SK-N-SH (cell line): ENCODE data around the gene TMEM129. TPM values are rescaled to one million over a fixed set of nuclear protein-coding genes. Genes with fewer than 3 reads are reported as not detected.

Experiments used
- CTCF ChIA-PET: fragments of 300-600, 350-600 bp; formaldehyde crosslinking; extraction: SDS; loops from one replicate; lab custom pipeline; 2021; lab: Yijun Ruan, JAX
- POLR2A ChIA-PET: fragments of 350-600 bp; sonication (Branson Sonifier 250); formaldehyde crosslinking; extraction: SDS; loops from one replicate; lab custom pipeline; 2020; ENCODE audit warnings: antibody characterized with exemption, inconsistent platforms; lab: Yijun Ruan, JAX
- DNase-seq: peaks from one replicate; pipeline ENCODE4 v3.0.0; 2012
- H2AFZ ChIP-seq: fragments of 200-600 bp; sonication (generic); 2 replicates; pipeline ENCODE4 v1.8.1; 2016; ENCODE audit warnings: antibody characterized with exemption, mild to moderate bottlenecking, low read depth
- H3F3A ChIP-seq: fragments of 200-600 bp; sonication (generic); replicated peaks from 2 replicates; pipeline ENCODE3; 2016; ENCODE audit warnings: antibody characterized with exemption, mild to moderate bottlenecking; ENCODE audit not compliant: insufficient read depth
- H3K27ac ChIP-seq, 2 experiments: fragments of 200-500 bp in 1 of 2; fragments of 200-600 bp in 1 of 2; sonication (Bioruptor generic) in 1 of 2; sonication (generic), shearing (Covaris generic) in 1 of 2; 2 replicates each; pipeline versions ENCODE4 v1.5.1 to v1.6.1; 2014 to 2016; ENCODE audit warnings: low read depth in 2 of 2, inconsistent platforms in 1 of 2, low read length in 1 of 2, mild to moderate bottlenecking in 1 of 2, mixed read lengths in 1 of 2
- H3K27me3 ChIP-seq: fragments of 200-600 bp; sonication (generic), shearing (Covaris generic); 2 replicates; pipeline ENCODE4 v1.6.1; 2016; ENCODE audit warnings: mixed run types; ENCODE audit not compliant: insufficient read depth
- H3K36me3 ChIP-seq, 2 experiments: fragments of 200-500 bp in 1 of 2; fragments of 200-600 bp in 1 of 2; sonication (Bioruptor generic) in 1 of 2; sonication (generic) in 1 of 2; replicated peaks in 1 of 2; 2 replicates each; pipeline versions ENCODE3 to v1.5.1; 2014 to 2016; ENCODE audit warnings: low read length in 1 of 2, mild to moderate bottlenecking in 1 of 2; ENCODE audit not compliant: insufficient read depth in 2 of 2, control insufficient read depth in 1 of 2
- H3K4me1 ChIP-seq, 2 experiments: fragments of 200-500 bp in 1 of 2; fragments of 200-600 bp in 1 of 2; sonication (Bioruptor generic) in 1 of 2; sonication (generic), shearing (Covaris generic) in 1 of 2; 2 replicates each; pipeline versions ENCODE4 v1.5.1 to v1.6.1; 2014 to 2016; ENCODE audit warnings: low read depth in 1 of 2, low read length in 1 of 2, mixed run types in 1 of 2; ENCODE audit not compliant: insufficient read depth in 2 of 2, control insufficient read depth in 1 of 2
- H3K4me2 ChIP-seq: fragments of 200-600 bp; sonication (generic), shearing (Covaris generic); 2 replicates; pipeline ENCODE4 v1.6.1; 2017; ENCODE audit warnings: mixed run types
- H3K4me3 ChIP-seq, 2 experiments: fragments of 200-500 bp in 1 of 2; fragments of 200-600 bp in 1 of 2; sonication (Bioruptor generic) in 1 of 2; sonication (generic), shearing (Covaris generic) in 1 of 2; 2 replicates each; pipeline versions ENCODE4 v1.5.1 to v1.8.1; 2014 to 2016; ENCODE audit warnings: low read depth in 2 of 2, inconsistent platforms in 1 of 2, low read length in 1 of 2, mild to moderate bottlenecking in 1 of 2, mixed read lengths in 1 of 2, moderate library complexity in 1 of 2
- H3K79me2 ChIP-seq: fragments of 200-600 bp; sonication (generic); 2 replicates; pipeline ENCODE4 v1.8.1; 2017; ENCODE audit warnings: mild to moderate bottlenecking; ENCODE audit not compliant: insufficient read depth
- H3K9ac ChIP-seq: fragments of 200-600 bp; sonication (generic); 2 replicates; pipeline ENCODE4 v1.6.1; 2017; ENCODE audit warnings: mixed run types
- H3K9me2 ChIP-seq: fragments of 200-600 bp; sonication (generic); 2 replicates; pipeline ENCODE4 v1.6.1; 2017; ENCODE audit warnings: mixed run types
- H3K9me3 ChIP-seq: fragments of 200-600 bp; sonication (generic); 2 replicates; pipeline ENCODE4 v1.6.1; 2017; ENCODE audit warnings: mixed run types, mild to moderate bottlenecking, moderate library complexity
- H4K20me1 ChIP-seq: fragments of 200-600 bp; sonication (generic); 2 replicates; pipeline ENCODE4 v1.6.1; 2017; ENCODE audit warnings: mild to moderate bottlenecking, mixed run types; ENCODE audit not compliant: insufficient read depth
- ELF1 ChIP-seq: IDR thresholded peaks from 2 replicates; pipeline ENCODE4 v1.4.0; 2012
- EP300 ChIP-seq, 2 experiments: IDR thresholded peaks; 2 replicates each; pipeline versions ENCODE4 v1.4.0 to v1.6.1; 2012; ENCODE audit warnings: borderline replicate concordance in 1 of 2, low read depth in 1 of 2, low read length in 1 of 2
- EZH2phosphoT487 ChIP-seq: fragments of 200-600 bp; sonication (generic); IDR thresholded peaks from 2 replicates; pipeline ENCODE4 v1.6.1; 2017; ENCODE audit warnings: low read depth, mixed run types, mild to moderate bottlenecking, antibody characterized with exemption, moderate library complexity, borderline replicate concordance
- FOXJ3 ChIP-seq: sonication (generic); formaldehyde crosslinking; IDR thresholded peaks from 2 replicates; pipeline ENCODE4 v1.5.1; 2020; ENCODE audit warnings: mild to moderate bottlenecking, missing genetic modification reagents
- GABPA ChIP-seq: IDR thresholded peaks from 2 replicates; pipeline ENCODE4 v1.4.0; 2012; ENCODE audit warnings: low read depth, mild to moderate bottlenecking
- GATA2 ChIP-seq: sonication (generic); formaldehyde crosslinking; IDR thresholded peaks from 2 replicates; pipeline ENCODE4 v1.5.0; 2020; ENCODE audit warnings: mild to moderate bottlenecking, missing genetic modification reagents
- JUND ChIP-seq: IDR thresholded peaks from 2 replicates; pipeline ENCODE4 v1.4.0; 2012
- MEF2A ChIP-seq: IDR thresholded peaks from 2 replicates; pipeline ENCODE4 v1.4.0; 2012; ENCODE audit warnings: low read depth, borderline replicate concordance
- RAD21 ChIP-seq: IDR thresholded peaks from 2 replicates; pipeline ENCODE4 v1.6.1; 2012; ENCODE audit warnings: mild to moderate bottlenecking, low read length
- RXRA ChIP-seq: IDR thresholded peaks from 2 replicates; pipeline ENCODE4 v1.4.0; 2012; ENCODE audit warnings: low read depth, mild to moderate bottlenecking, borderline replicate concordance
- TCF12 ChIP-seq: IDR thresholded peaks from 2 replicates; pipeline ENCODE4 v1.4.0; 2012
- TEAD4 ChIP-seq: IDR thresholded peaks from 2 replicates; pipeline ENCODE4 v1.4.0; 2012; ENCODE audit warnings: mild to moderate bottlenecking, borderline replicate concordance; ENCODE audit not compliant: insufficient read depth
- WGBS: methylation state at CpG from one replicate; pipeline ENCODE4 v1.1.6; 2017; ENCODE audit warnings: low lambda C conversion rate; 5-methylcytosine and 5-hydroxymethylcytosine counted together
- polyA plus RNA-seq, 3 experiments: library from polyadenylated mRNA; depleted of rRNA; stranded (reverse); fragments of >200 nt; gene quantifications; 2 replicates each; pipeline ENCODE4 v1.2.3, GENCODE V29; 2012
- TF ChIP-seq, protein P1 (sequence below): IDR thresholded peaks from 2 replicates; pipeline ENCODE4; 2012
- TF ChIP-seq, protein P2 (sequence below): IDR thresholded peaks from 2 replicates; pipeline ENCODE4 v1.4.0; 2012; ENCODE audit warnings: low read depth, borderline replicate concordance
- TF ChIP-seq, protein P3 (sequence below): IDR thresholded peaks from 2 replicates; pipeline ENCODE4 v1.6.1; 2012; ENCODE audit warnings: mild to moderate bottlenecking, low read depth, low read length, moderate library complexity
- TF ChIP-seq, protein P4 (sequence below): IDR thresholded peaks from 2 replicates; pipeline ENCODE4 v1.4.0; 2012; ENCODE audit warnings: low read depth
- TF ChIP-seq, protein P5 (sequence below): fragments of 150-350 bp; IDR thresholded peaks from 2 replicates; pipeline ENCODE4 v1.6.1; 2016; ENCODE audit warnings: mild to moderate bottlenecking, low read depth, low read length
- TF ChIP-seq, protein P6 (sequence below): fragments of 200-600 bp; sonication (generic); IDR thresholded peaks from 2 replicates; pipeline ENCODE4 v1.6.1; 2017; ENCODE audit warnings: antibody characterized with exemption, mild to moderate bottlenecking, moderate library complexity

Gene TMEM129
- polyA plus RNA-seq, 1 of the 3 experiments (the other 2 are of a cell fraction), result 36.5 TPM

DNA sequence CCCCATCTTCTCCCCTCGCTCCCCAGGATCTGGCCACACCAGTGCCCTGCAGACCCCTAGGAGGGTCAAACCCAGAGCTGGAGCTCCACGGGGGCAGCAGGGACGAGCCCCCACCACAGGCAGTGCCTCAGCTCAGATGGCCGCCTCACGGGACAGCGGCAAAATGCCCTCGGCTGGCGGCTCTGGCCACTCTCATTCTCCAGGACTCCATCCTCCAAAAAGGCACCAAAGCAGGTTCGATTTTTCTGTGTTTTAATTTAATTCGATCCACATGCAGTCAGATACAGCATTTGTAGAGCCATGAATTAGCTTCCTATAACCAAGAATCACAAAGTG is 45.4 kb downstream of the TMEM129 start:
- H3F3A ChIP-seq, result no peaks in the 10 kb centered on the region
- no peak overlapping the region for H3K9ac ChIP-seq
- ChIA-PET POLR2A (no interaction called here), CTCF (interaction anchor here (1.2 kb wide), 1 partner anchor 54 kb away, joined by 3 read pairs; no protein-coding TSS in a partner anchor)
- H2AFZ ChIP-seq, result no peak overlapping the region
- no peaks in the 10 kb centered on the region for H3K79me2 ChIP-seq
- no peaks in the 10 kb centered on the region for H3K27me3 ChIP-seq
- H3K9me2 ChIP-seq, result no peaks in the 10 kb centered on the region
- WGBS, result 76% methylated on average over 10 of the region's 10 CpGs
- no peaks in the 10 kb centered on the region for H4K20me1 ChIP-seq
- peaks cover 0 to 2% of the 10 kb centered on the region in 2 experiments; a peak in 1 of 4 replicates for H3K4me1 ChIP-seq
- H3K4me3 ChIP-seq, result no peak overlapping the region
- H3K9me3 ChIP-seq, result no peaks in the 10 kb centered on the region
- TF ChIP-seq, protein P1, sequence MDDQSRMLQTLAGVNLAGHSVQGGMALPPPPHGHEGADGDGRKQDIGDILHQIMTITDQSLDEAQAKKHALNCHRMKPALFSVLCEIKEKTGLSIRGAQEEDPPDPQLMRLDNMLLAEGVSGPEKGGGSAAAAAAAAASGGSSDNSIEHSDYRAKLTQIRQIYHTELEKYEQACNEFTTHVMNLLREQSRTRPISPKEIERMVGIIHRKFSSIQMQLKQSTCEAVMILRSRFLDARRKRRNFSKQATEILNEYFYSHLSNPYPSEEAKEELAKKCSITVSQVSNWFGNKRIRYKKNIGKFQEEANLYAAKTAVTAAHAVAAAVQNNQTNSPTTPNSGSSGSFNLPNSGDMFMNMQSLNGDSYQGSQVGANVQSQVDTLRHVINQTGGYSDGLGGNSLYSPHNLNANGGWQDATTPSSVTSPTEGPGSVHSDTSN, result no peak
- TF ChIP-seq, protein P2, sequence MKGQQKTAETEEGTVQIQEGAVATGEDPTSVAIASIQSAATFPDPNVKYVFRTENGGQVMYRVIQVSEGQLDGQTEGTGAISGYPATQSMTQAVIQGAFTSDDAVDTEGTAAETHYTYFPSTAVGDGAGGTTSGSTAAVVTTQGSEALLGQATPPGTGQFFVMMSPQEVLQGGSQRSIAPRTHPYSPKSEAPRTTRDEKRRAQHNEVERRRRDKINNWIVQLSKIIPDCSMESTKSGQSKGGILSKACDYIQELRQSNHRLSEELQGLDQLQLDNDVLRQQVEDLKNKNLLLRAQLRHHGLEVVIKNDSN, result no peak
- TF ChIP-seq GABPA, result no peak
- TF ChIP-seq, protein P3, sequence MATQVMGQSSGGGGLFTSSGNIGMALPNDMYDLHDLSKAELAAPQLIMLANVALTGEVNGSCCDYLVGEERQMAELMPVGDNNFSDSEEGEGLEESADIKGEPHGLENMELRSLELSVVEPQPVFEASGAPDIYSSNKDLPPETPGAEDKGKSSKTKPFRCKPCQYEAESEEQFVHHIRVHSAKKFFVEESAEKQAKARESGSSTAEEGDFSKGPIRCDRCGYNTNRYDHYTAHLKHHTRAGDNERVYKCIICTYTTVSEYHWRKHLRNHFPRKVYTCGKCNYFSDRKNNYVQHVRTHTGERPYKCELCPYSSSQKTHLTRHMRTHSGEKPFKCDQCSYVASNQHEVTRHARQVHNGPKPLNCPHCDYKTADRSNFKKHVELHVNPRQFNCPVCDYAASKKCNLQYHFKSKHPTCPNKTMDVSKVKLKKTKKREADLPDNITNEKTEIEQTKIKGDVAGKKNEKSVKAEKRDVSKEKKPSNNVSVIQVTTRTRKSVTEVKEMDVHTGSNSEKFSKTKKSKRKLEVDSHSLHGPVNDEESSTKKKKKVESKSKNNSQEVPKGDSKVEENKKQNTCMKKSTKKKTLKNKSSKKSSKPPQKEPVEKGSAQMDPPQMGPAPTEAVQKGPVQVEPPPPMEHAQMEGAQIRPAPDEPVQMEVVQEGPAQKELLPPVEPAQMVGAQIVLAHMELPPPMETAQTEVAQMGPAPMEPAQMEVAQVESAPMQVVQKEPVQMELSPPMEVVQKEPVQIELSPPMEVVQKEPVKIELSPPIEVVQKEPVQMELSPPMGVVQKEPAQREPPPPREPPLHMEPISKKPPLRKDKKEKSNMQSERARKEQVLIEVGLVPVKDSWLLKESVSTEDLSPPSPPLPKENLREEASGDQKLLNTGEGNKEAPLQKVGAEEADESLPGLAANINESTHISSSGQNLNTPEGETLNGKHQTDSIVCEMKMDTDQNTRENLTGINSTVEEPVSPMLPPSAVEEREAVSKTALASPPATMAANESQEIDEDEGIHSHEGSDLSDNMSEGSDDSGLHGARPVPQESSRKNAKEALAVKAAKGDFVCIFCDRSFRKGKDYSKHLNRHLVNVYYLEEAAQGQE, result no peak
- TF ChIP-seq RAD21, result no peak
- TF ChIP-seq FOXJ3, result no peak
- TF ChIP-seq MEF2A, result no peak
- no peak for TF ChIP-seq TEAD4
- TF ChIP-seq, protein P4, sequence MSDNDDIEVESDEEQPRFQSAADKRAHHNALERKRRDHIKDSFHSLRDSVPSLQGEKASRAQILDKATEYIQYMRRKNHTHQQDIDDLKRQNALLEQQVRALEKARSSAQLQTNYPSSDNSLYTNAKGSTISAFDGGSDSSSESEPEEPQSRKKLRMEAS, result no peak
- TF ChIP-seq, protein P5, sequence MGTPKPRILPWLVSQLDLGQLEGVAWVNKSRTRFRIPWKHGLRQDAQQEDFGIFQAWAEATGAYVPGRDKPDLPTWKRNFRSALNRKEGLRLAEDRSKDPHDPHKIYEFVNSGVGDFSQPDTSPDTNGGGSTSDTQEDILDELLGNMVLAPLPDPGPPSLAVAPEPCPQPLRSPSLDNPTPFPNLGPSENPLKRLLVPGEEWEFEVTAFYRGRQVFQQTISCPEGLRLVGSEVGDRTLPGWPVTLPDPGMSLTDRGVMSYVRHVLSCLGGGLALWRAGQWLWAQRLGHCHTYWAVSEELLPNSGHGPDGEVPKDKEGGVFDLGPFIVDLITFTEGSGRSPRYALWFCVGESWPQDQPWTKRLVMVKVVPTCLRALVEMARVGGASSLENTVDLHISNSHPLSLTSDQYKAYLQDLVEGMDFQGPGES, result no peak
- no peak for TF ChIP-seq ELF1
- TF ChIP-seq, protein P6, sequence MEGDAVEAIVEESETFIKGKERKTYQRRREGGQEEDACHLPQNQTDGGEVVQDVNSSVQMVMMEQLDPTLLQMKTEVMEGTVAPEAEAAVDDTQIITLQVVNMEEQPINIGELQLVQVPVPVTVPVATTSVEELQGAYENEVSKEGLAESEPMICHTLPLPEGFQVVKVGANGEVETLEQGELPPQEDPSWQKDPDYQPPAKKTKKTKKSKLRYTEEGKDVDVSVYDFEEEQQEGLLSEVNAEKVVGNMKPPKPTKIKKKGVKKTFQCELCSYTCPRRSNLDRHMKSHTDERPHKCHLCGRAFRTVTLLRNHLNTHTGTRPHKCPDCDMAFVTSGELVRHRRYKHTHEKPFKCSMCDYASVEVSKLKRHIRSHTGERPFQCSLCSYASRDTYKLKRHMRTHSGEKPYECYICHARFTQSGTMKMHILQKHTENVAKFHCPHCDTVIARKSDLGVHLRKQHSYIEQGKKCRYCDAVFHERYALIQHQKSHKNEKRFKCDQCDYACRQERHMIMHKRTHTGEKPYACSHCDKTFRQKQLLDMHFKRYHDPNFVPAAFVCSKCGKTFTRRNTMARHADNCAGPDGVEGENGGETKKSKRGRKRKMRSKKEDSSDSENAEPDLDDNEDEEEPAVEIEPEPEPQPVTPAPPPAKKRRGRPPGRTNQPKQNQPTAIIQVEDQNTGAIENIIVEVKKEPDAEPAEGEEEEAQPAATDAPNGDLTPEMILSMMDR, result no peak
- no peak for TF ChIP-seq RXRA
- TF ChIP-seq JUND, result no peak
- no peak for TF ChIP-seq EZH2phosphoT487
- TF ChIP-seq GATA2 (CRISPR knock-in tag), result no peak
- no peak for TF ChIP-seq TCF12
- no peak for TF ChIP-seq EP300 (IDR thresholded peaks at IDR 0.05; ENCODE audit: borderline replicate concordance in 1 of 2, low read depth in 1 of 2, low read length in 1 of 2)
- H3K4me2 ChIP-seq, result no peak overlapping the region
- H3K27ac ChIP-seq, result no peak overlapping the region
- DNase-seq, result no peak
- no peaks in the 10 kb centered on the region for H3K36me3 ChIP-seq
